WTC11 (cell line): ENCODE data around the gene TNP2. TPM values are rescaled to one million over a fixed set of nuclear protein-coding genes. Genes with fewer than 3 reads are reported as not detected.
A peak's percentile ranks its signal among the peaks of the same experiment; 100 is the strongest.

Source experiments
- ATAC-seq: fragments of 200-7000 bp; cut with Tn5 transposase; 2 replicates; pipeline ENCODE4 v1.10.0; 2021; ENCODE audit warnings: mild to moderate bottlenecking, moderate library complexity
- CTCF ChIA-PET: fragments of 300-600 bp; sonication (Branson Sonifier 250); formaldehyde crosslinking; loops from one replicate; lab custom pipeline; 2021; ENCODE audit warnings: antibody characterized with exemption; lab: Charles Lee
- POLR2A ChIA-PET: fragments of 350-600 bp; sonication (Branson Sonifier 250); formaldehyde crosslinking; loops from one replicate; lab custom pipeline; 2021; ENCODE audit warnings: antibody characterized with exemption; lab: Charles Lee
- DNase-seq: peaks from one replicate; pipeline ENCODE4 v3.0.0; 2021; ENCODE audit warnings: low spot score
- H3K27ac Mint-ChIP-seq: 2 replicates; pipeline ENCODE4 v1.8.0; 2021; ENCODE audit warnings: mixed read lengths
- H3K27me3 Mint-ChIP-seq: 2 replicates; pipeline ENCODE4 v1.8.0; 2021; ENCODE audit warnings: low read depth, mild to moderate bottlenecking, moderate library complexity, mixed read lengths
- H3K36me3 Mint-ChIP-seq: 2 replicates; pipeline ENCODE4 v1.8.0; 2021; ENCODE audit warnings: mixed read lengths
- H3K4me1 Mint-ChIP-seq: 2 replicates; pipeline ENCODE4 v1.8.0; 2022; ENCODE audit warnings: mixed read lengths
- H3K4me3 Mint-ChIP-seq: 2 replicates; pipeline ENCODE4 v1.8.0; 2021; ENCODE audit warnings: mild to moderate bottlenecking, moderate library complexity, mixed read lengths
- H3K9me3 Mint-ChIP-seq: 2 replicates; pipeline ENCODE4 v1.8.0; 2021; ENCODE audit warnings: mixed read lengths
- CBFB ChIP-seq: sonication (generic); formaldehyde crosslinking; IDR thresholded peaks from 2 replicates; pipeline ENCODE4 v1.8.1; 2022; ENCODE audit warnings: mild to moderate bottlenecking, low read depth, missing genetic modification reagents
- CREM ChIP-seq: sonication (generic); formaldehyde crosslinking; IDR thresholded peaks from 2 replicates; pipeline ENCODE4 v1.8.1; 2022; ENCODE audit warnings: mild to moderate bottlenecking, missing genetic modification reagents, moderate library complexity
- GABPB1 ChIP-seq: sonication (generic); formaldehyde crosslinking; IDR thresholded peaks from 2 replicates; pipeline ENCODE4 v1.8.1; 2023; ENCODE audit warnings: mild to moderate bottlenecking, missing genetic modification reagents
- NFATC4 ChIP-seq: fragments of 250-450 bp; sonication (Bioruptor Pico); IDR thresholded peaks from 2 replicates; pipeline ENCODE4 v1.9.0; 2021; ENCODE audit warnings: mild to moderate bottlenecking
- NR3C1 ChIP-seq: sonication (generic); formaldehyde crosslinking; conservative IDR thresholded peaks from 2 replicates; pipeline ENCODE4 v1.8.1; 2023; ENCODE audit warnings: low read depth, mild to moderate bottlenecking, missing genetic modification reagents
- PRRX2 ChIP-seq: fragments of 250-450 bp; sonication (Bioruptor Pico); IDR thresholded peaks from 2 replicates; pipeline ENCODE4 v1.8.0; 2021; ENCODE audit warnings: mild to moderate bottlenecking
- SMAD4 ChIP-seq: sonication (generic); formaldehyde crosslinking; IDR thresholded peaks from 2 replicates; pipeline ENCODE4 v1.8.0; 2022; ENCODE audit warnings: mild to moderate bottlenecking, missing genetic modification reagents
- TEAD4 ChIP-seq: sonication (generic); formaldehyde crosslinking; IDR thresholded peaks from 2 replicates; pipeline ENCODE4 v1.8.0; 2022; ENCODE audit warnings: mild to moderate bottlenecking, missing genetic modification reagents
- ZNF671 ChIP-seq: fragments of 250-450 bp; sonication (Bioruptor Pico); IDR thresholded peaks from 2 replicates; pipeline ENCODE4 v1.8.0; 2021; ENCODE audit warnings: mild to moderate bottlenecking
- total RNA-seq: library from RNA; stranded (reverse); gene quantifications from 3 replicates; pipeline ENCODE4 v1.2.3, GENCODE V29; 2021
- TF ChIP-seq, protein P1 (sequence below): sonication (generic); formaldehyde crosslinking; IDR thresholded peaks from 2 replicates; pipeline ENCODE4 v1.8.0; 2023; ENCODE audit warnings: missing genetic modification reagents, mild to moderate bottlenecking, borderline replicate concordance
- TF ChIP-seq, protein P2 (sequence below): sonication (generic); formaldehyde crosslinking; IDR thresholded peaks from 2 replicates; pipeline ENCODE4 v1.8.1; 2022; ENCODE audit warnings: missing genetic modification reagents, borderline replicate concordance
- TF ChIP-seq, protein P3 (sequence below): fragments of 250-450 bp; sonication (Bioruptor Pico); IDR thresholded peaks from 2 replicates; pipeline ENCODE4 v1.9.0; 2021; ENCODE audit warnings: mild to moderate bottlenecking
- TF ChIP-seq, protein P4 (sequence below): fragments of 250-450 bp; sonication (Bioruptor Pico); IDR thresholded peaks from 2 replicates; pipeline ENCODE4 v1.8.0; 2021; ENCODE audit warnings: mild to moderate bottlenecking

Gene TNP2
- total RNA-seq, 1 experiment from 2014 or later = not detected

DNA sequence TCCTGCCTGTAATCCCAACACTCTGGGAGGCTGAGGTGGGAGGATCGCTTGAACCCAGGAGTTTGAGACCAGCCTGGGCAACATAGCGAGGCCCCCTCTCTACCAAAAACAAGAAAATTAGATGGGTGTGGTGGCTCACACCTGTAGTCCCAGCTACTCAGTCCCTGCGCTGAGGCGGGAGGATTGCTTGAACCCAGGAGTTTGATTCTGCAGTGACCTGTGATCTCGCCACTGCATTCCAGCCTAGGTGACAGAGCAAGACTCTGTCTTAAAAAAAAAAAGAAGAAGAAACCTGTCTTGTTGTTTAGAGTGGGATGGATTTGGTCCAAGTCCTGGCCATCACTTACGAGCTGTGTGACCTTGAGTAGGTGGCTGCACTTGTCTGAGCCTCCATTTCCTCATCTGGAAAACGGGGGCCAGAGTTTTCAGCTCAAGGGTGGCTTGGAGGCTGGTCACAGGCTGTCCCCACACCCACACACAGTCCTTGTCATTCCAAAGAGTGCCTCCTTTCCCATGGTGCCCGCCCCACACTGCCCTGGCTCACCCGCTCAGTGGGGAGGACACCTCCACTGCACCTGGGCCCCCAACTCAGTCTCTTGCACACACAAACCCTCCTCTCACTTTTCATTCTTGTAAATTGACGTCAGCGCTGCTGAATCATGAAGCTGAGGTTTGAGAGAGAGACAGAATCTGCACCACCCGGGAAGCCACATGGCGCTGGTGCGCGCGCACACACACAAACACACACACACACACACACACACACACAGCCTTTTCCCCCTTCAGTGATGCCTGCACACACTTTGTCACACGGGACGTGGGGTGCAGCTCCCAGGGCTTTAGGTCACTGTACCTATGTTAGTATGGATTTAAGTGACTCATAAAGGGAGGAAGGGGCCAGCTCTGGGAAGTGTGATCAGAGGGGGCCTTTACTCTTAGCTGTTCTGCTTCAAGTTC lies 17.3 kb downstream of the TNP2 start (continued):
- TF ChIP-seq, protein P1, sequence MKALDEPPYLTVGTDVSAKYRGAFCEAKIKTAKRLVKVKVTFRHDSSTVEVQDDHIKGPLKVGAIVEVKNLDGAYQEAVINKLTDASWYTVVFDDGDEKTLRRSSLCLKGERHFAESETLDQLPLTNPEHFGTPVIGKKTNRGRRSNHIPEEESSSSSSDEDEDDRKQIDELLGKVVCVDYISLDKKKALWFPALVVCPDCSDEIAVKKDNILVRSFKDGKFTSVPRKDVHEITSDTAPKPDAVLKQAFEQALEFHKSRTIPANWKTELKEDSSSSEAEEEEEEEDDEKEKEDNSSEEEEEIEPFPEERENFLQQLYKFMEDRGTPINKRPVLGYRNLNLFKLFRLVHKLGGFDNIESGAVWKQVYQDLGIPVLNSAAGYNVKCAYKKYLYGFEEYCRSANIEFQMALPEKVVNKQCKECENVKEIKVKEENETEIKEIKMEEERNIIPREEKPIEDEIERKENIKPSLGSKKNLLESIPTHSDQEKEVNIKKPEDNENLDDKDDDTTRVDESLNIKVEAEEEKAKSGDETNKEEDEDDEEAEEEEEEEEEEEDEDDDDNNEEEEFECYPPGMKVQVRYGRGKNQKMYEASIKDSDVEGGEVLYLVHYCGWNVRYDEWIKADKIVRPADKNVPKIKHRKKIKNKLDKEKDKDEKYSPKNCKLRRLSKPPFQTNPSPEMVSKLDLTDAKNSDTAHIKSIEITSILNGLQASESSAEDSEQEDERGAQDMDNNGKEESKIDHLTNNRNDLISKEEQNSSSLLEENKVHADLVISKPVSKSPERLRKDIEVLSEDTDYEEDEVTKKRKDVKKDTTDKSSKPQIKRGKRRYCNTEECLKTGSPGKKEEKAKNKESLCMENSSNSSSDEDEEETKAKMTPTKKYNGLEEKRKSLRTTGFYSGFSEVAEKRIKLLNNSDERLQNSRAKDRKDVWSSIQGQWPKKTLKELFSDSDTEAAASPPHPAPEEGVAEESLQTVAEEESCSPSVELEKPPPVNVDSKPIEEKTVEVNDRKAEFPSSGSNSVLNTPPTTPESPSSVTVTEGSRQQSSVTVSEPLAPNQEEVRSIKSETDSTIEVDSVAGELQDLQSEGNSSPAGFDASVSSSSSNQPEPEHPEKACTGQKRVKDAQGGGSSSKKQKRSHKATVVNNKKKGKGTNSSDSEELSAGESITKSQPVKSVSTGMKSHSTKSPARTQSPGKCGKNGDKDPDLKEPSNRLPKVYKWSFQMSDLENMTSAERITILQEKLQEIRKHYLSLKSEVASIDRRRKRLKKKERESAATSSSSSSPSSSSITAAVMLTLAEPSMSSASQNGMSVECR = 0 out of 2 replicates have a peak, but pooled peaks have one; percentile 24
- TF ChIP-seq PRRX2 (CRISPR knock-in tag) = peak; percentile 12; the same call in 1 of the 2 replicates
- no peak for TF ChIP-seq TEAD4 (CRISPR knock-in tag)
- no peak for TF ChIP-seq SMAD4
- TF ChIP-seq GABPB1 = no peak
- no peak for TF ChIP-seq CREM (CRISPR knock-in tag)
- TF ChIP-seq, protein P2, sequence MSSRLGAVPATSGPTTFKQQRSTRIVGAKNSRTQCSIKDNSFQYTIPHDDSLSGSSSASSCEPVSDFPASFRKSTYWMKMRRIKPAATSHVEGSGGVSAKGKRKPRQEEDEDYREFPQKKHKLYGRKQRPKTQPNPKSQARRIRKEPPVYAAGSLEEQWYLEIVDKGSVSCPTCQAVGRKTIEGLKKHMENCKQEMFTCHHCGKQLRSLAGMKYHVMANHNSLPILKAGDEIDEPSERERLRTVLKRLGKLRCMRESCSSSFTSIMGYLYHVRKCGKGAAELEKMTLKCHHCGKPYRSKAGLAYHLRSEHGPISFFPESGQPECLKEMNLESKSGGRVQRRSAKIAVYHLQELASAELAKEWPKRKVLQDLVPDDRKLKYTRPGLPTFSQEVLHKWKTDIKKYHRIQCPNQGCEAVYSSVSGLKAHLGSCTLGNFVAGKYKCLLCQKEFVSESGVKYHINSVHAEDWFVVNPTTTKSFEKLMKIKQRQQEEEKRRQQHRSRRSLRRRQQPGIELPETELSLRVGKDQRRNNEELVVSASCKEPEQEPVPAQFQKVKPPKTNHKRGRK (CRISPR knock-in tag) = no peak
- TF ChIP-seq, all 79 proteins: peak for 3

DNA sequence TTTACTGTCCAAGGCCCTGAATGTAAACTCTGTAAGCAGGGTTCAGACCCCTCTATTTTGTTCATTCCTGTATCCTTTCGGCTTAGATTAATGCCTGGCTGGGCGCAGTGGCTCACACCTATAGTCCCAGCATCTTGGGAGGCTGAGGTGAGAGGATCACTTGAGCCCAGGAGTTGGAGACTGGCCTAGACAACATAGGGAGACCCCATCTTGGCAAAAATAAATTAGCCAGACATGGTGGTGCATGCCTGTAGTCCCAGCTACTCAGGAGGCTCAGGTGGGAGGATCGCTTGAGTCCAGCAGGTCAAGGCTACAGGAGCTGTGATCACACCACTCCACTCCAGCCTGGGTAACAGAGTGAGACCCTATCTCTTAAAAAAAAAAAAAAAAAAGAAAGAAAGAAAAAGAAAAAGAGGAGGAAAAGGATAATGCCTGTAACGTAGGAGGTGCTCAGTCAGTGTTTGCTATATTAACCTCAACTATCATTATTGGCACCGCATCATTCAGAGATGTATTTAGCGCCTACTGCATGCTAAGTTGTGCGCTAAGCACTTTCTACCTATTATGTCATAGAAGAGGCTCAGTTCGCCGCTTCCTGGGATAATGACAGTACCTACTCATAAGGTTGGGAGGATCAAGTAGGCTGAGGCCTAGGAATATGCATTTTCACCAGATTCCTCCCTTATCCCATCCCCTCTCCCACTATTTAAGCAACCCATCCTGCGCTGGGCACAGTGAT lies 18.2 kb downstream of the TNP2 start:
- ChIA-PET CTCF (interaction anchor here (1.9 kb wide), 1 partner anchor 105 kb away, joined by 9 read pairs; no protein-coding TSS in a partner anchor), POLR2A (interaction anchor here (0.8 kb wide), 1 partner anchor 108 kb away, joined by 3 read pairs; no protein-coding TSS in a partner anchor)
- H3K4me1 Mint-ChIP-seq = peaks cover 32% of the 10 kb centered on the region
- H3K27me3 Mint-ChIP-seq = no peaks in the 10 kb centered on the region
- peaks cover 19% of the 10 kb centered on the region for H3K36me3 Mint-ChIP-seq
- H3K9me3 Mint-ChIP-seq = no peaks in the 10 kb centered on the region
- H3K4me3 Mint-ChIP-seq = no peak overlapping the region
- DNase-seq = no peak
- H3K27ac Mint-ChIP-seq = peak overlapping the region; percentile 49
- no peak for ATAC-seq
- no peak for TF ChIP-seq CBFB (CRISPR knock-in tag)
- 0 out of 2 replicates have a peak, but pooled peaks have one; percentile 56 for TF ChIP-seq NFATC4 (CRISPR knock-in tag)
- TF ChIP-seq ZNF671 (CRISPR knock-in tag) = 0 out of 2 replicates have a peak, but pooled peaks have one; percentile 50

DNA sequence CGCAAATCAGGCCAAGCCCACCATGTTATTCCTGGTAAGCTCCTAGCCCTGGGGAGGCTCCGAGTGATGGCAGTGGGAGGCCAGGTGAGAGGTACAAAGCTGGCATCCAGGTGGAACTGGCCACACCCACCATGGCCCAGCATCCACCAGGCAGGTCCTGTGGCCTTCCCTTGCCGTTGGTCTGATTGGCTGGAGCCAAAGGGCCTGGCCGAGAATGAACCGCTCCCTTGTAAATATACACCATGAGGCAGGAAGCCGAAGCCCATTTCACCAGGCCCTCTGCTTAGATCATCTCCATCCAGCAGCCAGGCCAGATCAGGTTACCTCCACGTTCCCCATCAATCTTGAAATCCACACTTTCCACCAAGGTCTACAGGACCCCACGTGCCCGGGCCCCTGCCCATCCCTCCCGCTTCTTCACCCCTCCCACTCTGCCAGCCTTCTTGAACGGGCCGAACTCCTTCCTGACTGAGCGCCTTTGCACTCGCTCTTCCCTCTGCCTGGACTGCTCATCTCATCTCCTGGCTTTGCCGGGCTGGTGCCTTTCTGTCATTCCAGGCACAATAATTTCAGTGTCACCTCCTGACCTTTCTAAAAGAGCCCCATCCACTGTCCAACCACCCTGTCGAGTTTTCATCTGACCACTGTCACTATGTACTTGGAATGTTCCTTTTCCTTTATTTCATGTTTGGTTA lies 18.9 kb downstream of the TNP2 start:
- peaks cover 32% of the 10 kb centered on the region for H3K4me1 Mint-ChIP-seq
- DNase-seq (peak; percentile 34), ATAC-seq (peak; percentile 66)
- no peaks in the 10 kb centered on the region for H3K9me3 Mint-ChIP-seq
- no peak overlapping the region for H3K4me3 Mint-ChIP-seq
- H3K27ac Mint-ChIP-seq = peak overlapping the region; percentile 49; the same call in 1 of the 2 replicates
- ChIA-PET CTCF (interaction anchor here (1.1 kb wide), 1 partner anchor 279 kb away, joined by 4 read pairs; no protein-coding TSS in a partner anchor), POLR2A (interaction anchor here (0.6 kb wide), 1 partner anchor 117 kb away, joined by 5 read pairs; no protein-coding TSS in a partner anchor)
- H3K36me3 Mint-ChIP-seq = peaks cover 19% of the 10 kb centered on the region
- H3K27me3 Mint-ChIP-seq = no peaks in the 10 kb centered on the region
- TF ChIP-seq, protein P3, sequence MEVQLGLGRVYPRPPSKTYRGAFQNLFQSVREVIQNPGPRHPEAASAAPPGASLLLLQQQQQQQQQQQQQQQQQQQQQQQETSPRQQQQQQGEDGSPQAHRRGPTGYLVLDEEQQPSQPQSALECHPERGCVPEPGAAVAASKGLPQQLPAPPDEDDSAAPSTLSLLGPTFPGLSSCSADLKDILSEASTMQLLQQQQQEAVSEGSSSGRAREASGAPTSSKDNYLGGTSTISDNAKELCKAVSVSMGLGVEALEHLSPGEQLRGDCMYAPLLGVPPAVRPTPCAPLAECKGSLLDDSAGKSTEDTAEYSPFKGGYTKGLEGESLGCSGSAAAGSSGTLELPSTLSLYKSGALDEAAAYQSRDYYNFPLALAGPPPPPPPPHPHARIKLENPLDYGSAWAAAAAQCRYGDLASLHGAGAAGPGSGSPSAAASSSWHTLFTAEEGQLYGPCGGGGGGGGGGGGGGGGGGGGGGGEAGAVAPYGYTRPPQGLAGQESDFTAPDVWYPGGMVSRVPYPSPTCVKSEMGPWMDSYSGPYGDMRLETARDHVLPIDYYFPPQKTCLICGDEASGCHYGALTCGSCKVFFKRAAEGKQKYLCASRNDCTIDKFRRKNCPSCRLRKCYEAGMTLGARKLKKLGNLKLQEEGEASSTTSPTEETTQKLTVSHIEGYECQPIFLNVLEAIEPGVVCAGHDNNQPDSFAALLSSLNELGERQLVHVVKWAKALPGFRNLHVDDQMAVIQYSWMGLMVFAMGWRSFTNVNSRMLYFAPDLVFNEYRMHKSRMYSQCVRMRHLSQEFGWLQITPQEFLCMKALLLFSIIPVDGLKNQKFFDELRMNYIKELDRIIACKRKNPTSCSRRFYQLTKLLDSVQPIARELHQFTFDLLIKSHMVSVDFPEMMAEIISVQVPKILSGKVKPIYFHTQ (CRISPR knock-in tag) = 0 out of 2 replicates have a peak, but pooled peaks have one; percentile 2
- no peak for TF ChIP-seq NR3C1
- TF ChIP-seq, protein P4, sequence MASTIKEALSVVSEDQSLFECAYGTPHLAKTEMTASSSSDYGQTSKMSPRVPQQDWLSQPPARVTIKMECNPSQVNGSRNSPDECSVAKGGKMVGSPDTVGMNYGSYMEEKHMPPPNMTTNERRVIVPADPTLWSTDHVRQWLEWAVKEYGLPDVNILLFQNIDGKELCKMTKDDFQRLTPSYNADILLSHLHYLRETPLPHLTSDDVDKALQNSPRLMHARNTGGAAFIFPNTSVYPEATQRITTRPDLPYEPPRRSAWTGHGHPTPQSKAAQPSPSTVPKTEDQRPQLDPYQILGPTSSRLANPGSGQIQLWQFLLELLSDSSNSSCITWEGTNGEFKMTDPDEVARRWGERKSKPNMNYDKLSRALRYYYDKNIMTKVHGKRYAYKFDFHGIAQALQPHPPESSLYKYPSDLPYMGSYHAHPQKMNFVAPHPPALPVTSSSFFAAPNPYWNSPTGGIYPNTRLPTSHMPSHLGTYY (CRISPR knock-in tag) = peak; percentile 70; the same call in 1 of the 2 replicates
- peak; percentile 6 for TF ChIP-seq PRRX2 (CRISPR knock-in tag)
